Effector CD8-positive, alpha-beta T cell (primary cell): ENCODE data around the gene LAMTOR4.
"Not testable (repeated sequence)": the region's sequence is repeated elsewhere in the genome, so short reads cannot be mapped to it uniquely, and the experiment has no call there.

Experiments
- DNase-seq: peaks from one replicate; lab custom pipeline; 2025; lab: John Stamatoyannopoulos, UW

LAMTOR4 gene

DNA sequence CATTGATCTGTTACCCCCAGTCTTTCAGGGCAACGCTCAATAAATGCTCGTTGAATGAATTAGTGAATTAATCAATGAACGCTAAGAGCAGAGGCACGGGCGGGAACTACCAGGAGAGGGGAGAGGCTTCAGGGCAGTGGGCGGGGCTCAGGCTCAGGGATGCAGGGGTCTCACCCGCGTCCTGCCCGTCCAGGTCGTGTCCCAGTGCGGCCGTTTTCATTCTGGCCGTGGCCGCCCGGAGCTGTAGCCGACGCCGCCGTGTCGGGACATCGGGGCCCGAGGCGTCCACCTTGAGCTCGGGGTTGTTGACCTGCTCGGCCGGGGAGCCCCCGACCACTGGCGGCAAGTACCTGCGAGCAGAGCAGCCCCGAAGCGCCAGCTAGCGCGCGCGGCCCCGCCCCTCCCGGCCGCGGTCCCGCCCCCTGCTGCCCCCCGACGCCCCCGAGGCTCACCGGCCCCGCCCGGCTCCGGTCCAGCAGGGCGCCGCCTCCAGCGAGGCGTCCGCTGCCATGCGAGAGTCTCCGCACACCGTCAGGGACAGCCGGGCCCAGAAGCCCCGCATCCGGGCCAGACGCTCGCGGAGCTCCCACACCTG, 22.5 kb downstream of the LAMTOR4 start:
- DNase-seq, result peak; percentile 49

DNA sequence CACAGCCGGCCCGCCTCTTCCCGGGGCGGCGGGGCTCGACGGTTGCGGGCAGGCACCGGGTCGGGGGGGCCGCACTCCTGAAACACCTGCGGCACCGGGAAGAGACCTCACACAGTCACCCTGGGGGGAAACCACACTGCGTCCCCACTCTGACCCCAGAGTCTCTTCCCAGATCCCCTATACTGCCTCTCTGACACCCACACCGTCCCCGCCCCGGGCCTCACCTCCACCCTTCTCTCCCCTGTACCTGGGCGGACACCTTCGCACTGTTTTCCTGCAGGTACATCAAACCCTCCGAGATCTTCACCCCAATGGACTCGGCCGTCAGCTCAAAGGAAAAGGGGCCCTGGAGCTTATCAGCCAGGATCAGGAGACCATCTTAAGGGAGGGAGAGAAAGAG, 23.1 kb downstream of the LAMTOR4 start:
- no peak for DNase-seq

DNA sequence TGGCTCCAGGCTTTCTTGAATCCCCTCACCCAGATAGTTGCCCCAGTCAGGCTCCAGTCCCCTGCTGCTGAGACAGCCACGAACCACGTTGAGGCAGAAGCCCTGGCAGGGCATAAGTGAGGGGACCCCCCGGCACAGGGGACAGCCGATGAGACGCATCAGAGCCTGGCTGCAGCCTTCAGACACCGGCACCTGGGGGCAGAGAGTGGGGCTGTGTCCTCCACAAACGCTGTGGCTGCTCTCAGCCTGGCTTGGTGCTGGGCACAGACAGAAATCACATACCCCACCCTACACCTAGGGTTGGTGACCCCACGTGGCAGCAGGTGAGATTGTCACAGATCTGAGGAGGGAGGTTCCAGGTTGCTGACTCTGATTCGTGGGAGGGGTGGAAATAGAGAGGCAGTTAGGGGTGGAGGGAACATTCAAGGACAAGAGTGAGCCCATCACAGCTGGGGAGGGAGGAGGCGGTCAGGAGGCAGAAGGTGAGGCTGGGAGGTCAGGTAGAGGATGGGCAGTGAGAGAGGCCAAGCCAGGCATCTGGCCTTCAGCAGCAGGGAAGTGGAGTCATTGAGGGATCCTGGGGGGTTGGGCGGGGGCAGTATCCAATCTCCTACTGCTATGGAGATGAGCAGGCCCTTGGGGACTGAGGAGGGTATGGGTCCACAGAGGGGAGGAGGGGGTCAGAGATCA, 25.2 kb downstream of the LAMTOR4 start:
- no peak for DNase-seq

DNA sequence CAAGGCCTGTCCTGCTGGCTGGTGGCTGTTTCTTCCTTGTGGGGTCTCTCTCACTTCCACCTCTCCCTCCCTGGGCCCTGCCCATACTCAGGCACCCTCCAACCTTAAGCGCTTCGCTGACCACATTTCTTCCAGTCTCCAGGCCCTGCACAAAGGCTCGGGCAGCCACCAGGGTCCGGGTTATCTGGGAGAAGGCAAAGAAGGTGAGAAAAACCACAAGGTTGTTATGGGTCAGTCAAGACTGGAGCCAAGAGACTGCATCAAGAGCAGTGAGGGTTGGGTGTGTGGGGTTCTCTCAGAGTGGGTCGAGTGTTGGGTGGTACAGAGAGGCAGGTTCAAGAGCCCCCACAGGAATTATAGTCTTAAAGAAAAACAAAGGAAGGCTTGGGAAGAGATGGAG, 25.9 kb downstream of the LAMTOR4 start:
- no peak for DNase-seq

DNA sequence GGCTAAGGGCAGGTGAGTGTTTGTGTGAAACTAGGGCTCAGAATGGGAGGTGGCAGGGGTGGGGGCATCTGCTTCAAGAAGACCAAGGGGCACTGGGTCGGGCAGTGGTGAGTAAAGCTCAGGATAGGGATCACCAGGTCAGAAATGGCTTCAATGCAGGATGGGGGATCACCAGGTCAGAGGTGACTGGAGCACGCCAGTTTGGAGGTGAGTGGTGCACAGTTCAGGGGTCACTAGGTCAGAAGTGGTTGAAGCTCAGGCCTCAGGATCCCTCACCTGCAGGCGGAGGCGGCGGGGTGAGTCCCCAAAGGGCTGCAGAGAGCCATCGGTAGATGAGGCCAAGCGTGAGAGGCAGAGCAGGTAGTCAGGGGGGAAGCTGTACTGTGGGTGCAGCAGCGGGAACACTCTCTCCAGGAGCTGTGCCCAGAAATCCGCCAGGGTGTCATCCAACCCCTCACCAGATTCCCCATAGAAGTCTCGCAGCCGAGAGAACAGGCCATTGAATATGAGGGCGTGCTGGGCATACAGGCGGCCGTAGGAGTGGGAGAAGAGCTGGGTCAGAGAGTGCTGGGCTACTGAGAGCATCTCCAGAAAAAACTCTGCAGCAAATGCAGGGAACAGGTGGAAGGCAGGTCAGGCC, 26.7 kb downstream of the LAMTOR4 start:
- no peak for DNase-seq

DNA sequence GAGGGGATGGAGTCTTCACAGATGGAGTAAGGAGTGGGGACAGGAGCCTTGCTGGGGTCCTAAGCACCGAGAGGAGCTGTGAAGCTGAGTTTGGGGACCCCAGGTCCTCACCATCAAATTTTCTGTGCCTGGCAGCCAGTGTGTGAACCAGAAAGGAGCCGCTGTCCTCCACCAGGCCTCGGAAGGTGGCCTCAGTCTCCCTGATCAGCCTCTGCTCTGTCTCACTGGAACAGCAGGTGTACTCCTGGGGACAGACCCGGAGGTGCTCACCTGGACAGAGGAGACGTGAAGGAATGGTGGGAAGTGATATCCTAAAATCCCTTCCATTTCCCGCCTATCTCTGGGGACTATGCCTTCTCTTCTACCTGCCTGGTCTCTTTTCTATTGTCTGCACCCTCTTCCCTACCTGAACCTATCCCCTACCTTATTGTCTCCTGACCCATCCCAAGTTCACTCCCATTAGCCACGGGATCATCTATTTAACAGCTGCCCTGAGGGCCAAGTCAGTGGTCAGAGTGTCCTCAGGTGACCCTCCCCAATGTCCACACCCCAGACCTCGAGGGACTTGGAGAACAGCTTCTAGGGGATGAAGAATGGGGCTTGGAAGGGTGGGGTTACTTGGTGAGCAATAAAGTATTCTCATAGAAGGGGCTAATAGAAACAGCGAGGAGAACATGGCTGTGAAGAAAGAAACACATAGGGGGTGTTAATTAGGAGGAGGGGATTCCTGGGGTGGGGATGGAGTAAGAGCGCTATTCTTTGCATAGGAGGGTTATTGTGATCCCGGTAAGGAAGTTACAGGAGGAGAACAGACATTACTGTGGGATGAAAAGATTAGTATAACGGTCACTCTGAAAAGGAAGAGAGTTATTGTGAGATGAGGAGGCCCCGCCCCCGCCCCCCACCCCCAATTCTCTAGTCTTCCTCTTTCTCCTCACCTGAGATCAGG, 27.7 kb downstream of the LAMTOR4 start:
- DNase-seq, result no peak

DNA sequence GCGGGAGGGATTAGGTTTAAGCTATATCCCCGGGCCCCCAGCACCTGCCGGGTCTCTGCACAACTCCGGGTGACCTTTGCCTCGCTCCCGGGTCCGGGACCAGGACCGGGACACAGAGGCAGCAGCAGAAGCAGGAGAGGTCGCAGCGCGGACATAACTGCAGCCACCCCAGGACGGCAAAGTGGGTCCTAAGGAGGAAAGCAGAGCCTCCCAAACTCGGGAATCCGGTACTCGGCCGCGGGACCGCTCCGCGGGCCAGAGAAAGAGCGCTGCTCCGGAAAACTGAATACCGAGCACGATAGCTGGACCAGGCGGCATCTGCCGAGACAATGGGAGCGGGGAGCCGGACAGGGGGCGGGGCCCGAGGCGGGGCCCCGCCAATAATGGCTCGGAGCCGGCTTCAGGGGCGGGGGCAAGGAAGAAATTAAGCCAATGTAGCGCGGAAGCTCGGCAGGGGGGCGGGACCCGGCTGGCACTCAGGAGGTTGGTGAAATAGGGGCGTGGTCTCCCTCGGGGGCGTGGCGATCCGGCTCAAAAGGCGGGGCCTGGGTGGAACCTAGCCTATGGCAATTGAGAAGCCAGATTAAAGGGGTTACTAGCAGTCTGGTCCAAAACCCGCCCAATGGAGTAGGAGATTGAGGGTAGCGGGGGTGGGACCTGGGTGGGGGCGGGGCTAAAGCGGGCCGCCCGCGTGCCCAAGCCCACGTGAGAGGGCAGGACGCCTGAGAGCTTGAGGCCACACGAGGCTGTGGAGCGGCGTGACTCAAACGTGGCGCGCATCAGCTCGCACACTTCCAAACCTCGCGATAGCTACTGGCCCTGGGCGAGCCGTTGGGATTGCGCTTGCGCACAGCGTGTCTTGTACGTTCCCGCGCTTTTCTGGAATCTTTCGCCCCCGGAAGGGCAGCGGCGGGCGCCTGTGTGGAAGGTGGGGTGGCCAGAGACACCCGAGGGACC, 28.6 kb downstream of the LAMTOR4 start, which contains the start of the genes GPC2 and STAG3:
GPC2 (minus strand) TSS at position 337 of the 957 bp plus-strand sequence; CDS start at position 155, 182 bp downstream.
STAG3 (plus strand) TSS at position 874 of the 957 bp plus-strand sequence. CDS start 2,639 bp downstream, outside the sequence.
- peak; percentile 97 for DNase-seq

DNA sequence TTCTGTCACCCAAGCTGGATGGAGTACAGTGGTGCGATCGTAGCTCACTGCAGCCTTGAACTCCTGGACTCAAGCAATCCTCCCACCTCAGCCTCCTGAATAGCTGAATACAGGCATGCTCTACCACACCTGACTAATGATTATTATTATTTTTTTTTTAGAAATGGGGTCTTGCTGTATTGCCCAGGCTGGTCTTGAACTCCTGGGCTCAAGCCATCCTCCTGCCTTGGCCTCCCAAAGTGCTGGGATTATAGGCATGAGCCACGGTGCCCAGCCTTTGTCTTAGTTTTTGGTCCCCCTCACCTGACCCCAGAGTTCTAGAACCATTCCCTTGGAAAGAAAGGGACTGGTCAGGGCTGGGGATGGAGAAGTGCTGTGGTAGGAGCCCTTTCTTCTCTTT, 31.4 kb downstream of the LAMTOR4 start:
- not testable (repeated sequence) for DNase-seq

DNA sequence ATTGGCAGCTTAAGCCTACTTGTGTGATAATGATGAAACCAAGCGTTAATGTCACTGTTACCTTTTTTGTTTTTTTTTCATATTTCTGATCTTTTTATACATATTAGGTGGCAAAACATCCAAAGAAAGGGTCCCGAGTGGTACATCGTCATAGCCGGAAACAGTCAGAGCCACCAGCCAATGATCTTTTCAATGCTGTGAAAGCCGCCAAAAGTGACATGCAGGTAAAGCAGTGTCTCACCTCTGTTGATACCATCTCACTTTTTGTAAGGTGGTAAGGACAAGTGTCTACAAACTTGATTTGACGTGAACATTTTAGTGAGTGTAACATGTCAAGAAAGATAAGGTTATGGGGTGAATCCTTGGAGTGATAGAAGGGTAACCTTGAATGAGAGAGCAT, 33.9 kb downstream of the LAMTOR4 start:
- not testable (repeated sequence) for DNase-seq

DNA sequence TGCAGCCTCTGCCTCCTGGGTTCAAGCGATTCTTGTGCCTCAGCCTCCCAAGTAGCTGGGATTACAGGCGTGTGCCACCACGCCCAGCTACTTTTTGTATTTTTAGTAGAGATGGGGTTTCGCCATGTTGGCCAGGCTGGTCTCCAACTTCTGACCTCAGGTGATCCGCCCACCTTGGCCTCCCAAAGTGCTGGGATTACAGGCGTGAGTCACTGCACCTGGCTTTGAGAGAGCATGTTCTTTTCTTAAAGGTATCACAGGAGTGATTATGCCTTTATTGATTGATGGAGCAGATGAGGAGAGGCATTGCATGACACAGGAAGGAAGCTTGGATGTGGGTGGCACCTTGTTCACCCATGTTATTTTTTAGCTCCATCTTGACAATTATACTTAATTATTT, 34.4 kb downstream of the LAMTOR4 start:
- DNase-seq, result not testable (repeated sequence)

DNA sequence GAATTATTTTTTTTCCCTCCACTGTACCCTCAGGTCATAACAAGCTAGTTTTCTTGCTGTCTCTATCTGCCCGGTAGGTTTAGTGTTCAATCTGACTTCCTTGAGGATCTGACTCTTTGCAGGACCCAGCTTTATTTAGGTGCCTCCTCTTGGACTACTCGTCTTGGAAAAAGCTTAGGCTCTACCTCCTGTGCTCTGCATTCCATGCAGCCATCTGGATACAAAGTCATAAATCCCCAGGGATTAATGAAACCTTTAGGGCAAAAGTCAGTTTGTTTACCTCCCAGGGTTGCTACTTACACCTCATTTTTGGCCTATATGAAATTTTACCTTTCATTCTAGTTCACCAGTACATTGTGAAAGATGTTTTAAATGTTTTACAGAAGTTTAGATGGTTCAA, 37.0 kb downstream of the LAMTOR4 start:
- DNase-seq, result no peak

DNA sequence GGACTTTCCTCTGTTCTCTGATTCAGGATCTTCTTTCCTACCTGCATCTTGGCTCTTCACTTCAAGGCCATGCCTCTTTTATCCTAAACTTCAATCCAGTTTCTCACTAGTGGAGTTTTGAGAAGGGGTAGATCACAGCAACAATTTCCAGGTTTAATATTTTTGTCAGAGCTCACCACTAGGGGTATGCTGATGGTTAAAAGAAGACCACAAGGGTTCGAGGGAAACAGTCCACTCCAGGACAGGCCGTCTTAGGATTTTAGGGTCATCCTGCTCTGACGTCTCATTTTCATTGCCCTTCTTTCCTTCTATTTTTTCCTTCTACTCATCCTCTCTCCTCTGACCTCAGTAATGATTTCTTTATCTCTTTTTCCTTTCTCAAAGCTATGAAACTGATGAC, 40.3 kb downstream of the LAMTOR4 start:
- DNase-seq, result no peak

DNA sequence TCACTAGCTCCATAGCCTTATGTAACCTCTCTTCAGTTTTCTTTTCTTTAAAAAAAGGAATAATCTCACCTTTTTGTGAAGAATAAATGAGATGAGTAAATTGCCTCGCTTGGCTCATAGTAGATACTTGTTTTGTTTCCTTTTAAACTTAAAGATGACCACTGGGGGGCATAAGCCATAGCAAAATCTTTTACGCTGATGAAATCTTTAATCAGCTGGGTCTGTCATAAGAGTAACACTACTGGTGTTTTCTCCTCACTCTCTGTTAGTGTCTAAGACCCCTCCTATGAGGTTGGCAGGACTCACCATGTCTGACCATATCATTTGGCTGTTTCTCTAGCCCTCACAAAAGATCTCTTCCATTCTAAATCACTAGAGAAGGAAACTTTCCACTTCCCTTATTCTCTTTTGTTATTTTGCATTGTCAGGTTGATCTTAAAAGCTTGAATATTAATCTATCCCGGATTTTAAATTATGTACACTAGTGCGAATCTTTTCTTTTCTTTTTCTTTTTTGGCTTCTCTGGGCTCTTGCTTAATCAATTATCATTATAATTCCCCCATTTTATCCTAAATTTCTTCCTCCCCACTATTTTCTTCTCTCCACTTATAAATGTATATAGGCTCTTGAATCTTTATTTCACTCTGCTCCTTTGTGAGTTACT, 41.5 kb downstream of the LAMTOR4 start:
- DNase-seq, result no peak

DNA sequence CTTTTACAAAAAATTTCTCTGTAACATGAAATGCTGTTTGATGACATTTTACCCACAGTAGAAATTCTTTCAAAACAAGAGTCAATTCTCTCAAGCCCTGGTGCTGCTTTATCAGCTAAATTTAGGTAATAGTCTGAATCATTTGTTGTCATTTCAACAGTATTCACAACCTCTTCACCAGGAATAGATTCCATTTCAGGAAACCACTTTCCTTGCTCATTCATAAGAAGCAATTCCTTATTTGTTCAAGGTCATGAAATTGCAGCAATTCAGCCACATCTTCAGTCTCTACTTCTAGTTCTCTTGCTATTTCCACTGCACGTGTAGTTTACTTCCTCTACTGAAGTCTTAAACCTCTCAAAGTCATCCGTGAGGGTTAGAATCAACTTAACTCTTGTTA, 43.1 kb downstream of the LAMTOR4 start:
- DNase-seq, result no peak

DNA sequence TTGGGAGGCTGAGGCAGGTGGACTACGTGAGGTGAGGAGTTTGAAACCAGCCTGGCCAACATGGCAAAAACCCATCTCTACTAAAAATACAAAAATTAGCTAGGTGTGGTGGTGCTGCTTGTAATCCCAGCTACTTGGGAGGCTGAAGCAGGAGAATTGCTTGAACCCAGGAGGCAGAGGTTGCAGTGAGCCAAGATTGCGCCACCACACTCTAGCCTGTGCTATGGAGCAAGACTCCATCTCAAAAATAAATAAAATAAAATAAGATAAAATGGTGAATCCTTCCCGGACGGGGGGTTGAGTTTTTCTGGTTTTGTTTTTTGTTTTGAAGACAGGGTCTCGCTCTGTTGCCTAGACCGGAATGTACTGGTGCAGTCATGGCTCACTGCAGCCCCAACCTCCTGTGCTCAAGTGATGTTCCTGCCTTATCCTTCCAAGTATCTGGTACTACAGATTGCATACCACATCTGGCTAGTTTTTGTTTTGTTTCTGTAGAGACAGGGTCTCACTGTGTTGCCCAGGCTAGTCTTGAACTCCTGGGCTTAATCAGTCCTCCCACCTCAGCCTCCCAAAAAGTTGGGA, 43.7 kb downstream of the LAMTOR4 start:
- not testable (repeated sequence) for DNase-seq

DNA sequence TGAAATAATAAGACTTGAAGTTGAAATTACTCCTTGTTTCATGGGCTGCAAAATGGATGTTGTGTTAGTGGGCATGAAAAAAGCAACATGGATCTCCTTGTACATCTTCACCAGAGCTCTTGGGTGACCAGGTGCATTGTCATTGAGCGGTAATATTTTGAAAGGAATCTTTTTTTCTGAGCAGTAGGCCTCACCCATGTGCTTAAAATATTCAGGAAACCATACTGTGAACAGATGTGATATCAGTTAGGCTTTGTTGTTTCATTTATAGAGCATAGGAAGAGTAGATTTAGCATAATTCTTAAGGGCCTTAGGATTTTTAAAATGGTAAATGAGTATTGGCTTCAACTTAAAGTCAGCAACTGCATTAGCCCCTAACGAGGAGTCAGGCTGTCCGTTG, 44.3 kb downstream of the LAMTOR4 start:
- DNase-seq, result no peak

DNA sequence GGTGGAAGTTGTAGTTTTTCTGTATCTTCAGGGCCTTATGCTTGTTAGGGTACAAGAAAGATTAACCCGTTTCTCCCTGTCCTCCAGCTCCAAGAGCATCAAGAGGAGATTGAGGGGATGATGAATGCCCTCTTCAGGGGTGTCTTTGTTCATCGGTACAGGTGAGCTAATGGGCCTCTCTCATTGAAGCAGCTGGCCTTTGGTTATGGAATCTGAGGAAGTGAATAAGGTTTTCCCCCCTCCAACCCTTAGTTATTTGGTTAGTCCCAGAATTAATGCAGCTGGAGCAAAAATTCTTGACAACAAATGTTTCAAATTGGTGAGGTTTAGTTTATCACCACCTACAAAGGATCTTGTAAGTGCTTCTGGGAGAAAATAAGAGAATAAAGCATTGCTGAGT, 46.5 kb downstream of the LAMTOR4 start:
- no peak for DNase-seq

DNA sequence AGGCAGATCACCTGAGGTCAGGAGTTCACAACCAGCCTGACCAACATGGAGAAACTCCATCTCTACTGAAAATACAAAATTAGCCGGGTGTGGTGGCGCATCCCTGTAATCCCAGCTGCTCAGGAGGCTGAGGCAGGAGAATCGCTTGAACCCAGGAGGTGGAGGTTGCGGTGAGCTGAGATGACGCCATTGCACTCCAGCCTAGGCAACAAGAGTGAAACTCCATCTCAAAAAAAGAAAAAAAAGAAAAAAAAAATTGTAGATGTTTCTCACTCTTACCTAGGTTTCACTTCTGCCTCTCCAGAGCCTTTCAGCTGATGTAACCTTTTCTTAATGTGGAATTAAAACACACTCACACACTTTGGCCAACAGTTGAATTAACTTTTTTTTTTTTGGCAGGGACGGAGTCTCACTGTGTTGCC, 47.2 kb downstream of the LAMTOR4 start:
- DNase-seq, result not testable (repeated sequence)

DNA sequence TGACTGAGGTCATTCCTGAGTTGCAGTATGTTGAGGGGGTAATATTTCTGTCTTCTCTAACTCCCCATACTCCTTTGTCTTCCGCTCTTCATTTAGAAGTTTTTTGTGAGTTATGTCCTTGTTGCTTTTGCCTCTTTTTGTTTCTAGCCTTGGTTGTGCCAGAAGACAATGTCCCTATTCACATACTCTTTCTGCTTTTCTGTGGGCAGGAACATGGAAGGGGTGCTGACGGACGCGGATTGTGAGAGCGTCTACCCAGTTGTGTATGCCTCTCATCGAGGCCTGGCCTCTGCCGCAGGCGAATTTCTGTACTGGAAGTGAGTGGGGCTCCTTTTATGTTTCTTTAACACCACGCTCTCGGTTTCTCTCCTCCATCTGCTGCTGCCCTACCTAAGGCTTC, 49.5 kb downstream of the LAMTOR4 start:
- DNase-seq, result no peak

DNA sequence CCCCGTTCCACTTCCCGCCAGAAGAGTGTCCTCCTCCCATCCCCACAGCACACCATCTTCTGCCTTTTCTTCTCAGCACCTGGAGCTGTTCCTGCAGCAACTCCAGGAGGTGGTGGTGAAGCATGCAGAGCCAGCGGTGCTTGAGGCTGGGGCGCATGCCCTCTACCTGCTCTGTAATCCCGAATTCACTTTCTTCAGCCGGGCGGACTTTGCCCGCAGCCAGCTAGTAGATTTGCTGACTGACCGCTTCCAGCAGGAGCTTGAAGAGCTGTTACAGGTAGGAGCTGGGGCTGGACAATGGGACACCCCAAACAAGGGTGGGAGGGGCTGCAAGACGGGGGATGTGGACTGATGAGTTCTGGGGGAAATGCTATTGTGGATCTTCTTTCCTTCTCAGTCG, 52.0 kb downstream of the LAMTOR4 start:
- DNase-seq, result no peak
